Endothelial cell of umbilical vein (primary cell): ENCODE results near the gene CXADR. TPM values are rescaled to one million over a fixed set of nuclear protein-coding genes. Genes with fewer than 3 reads are reported as not detected.

ENCODE experiments used
- BruUV-seq: library from RNA; stranded (reverse); fragments of 400-500 nt; replicated peaks from 2 replicates; lab custom pipeline; 2021; lab: Mats Ljungman, UMichigan
- CTCF ChIA-PET: fragments of 300-600, 350-600 bp; sonication (Branson Sonifier 250); formaldehyde crosslinking; loops from one replicate; lab custom pipeline; 2021; ENCODE audit warnings: antibody characterized with exemption, inconsistent platforms; lab: Charles Lee
- POLR2A ChIA-PET: fragments of 300-600, 350-600 bp; sonication (Branson Sonifier 250); formaldehyde crosslinking; loops from one replicate; lab custom pipeline; 2021; ENCODE audit warnings: antibody characterized with exemption, inconsistent platforms; lab: Charles Lee
- DNase-seq: peaks from one replicate; pipeline ENCODE4 v3.0.0-alpha.2; 2011; ENCODE audit warnings: low read depth, low spot score
- FAIRE-seq: peaks from 2 replicates; lab custom pipeline; 2011; peaks lifted over from hg19 to GRCh38; lab: Jason Lieb, UNC
- H2AFZ ChIP-seq: 2 replicates; pipeline ENCODE4 v1.6.0; 2012; ENCODE audit warnings: low read depth, low read length, control low read depth, inconsistent platforms
- H3K27ac ChIP-seq: 2 replicates; pipeline ENCODE4 v1.5.1; 2011; ENCODE audit warnings: low read depth, mild to moderate bottlenecking, control low read depth, low read length, moderate library complexity; ENCODE audit not compliant: insufficient read depth
- H3K27me3 ChIP-seq, 2 experiments: 2 replicates each; pipeline versions ENCODE4 v1.6.0 to v1.6.1; 2011; ENCODE audit warnings: low read length in 2 of 2, mixed read lengths in 1 of 2; ENCODE audit not compliant: control insufficient read depth in 2 of 2, insufficient read depth in 2 of 2
- H3K36me3 ChIP-seq, 2 experiments: 2 replicates in 1 of 2; 3 replicates in 1 of 2; pipeline ENCODE4 v1.5.1; 2011; ENCODE audit warnings: low read length in 2 of 2, mild to moderate bottlenecking in 1 of 2, moderate library complexity in 1 of 2; ENCODE audit not compliant: control insufficient read depth in 2 of 2, insufficient read depth in 2 of 2; ENCODE audit errors: extremely low read depth in 1 of 2
- H3K4me1 ChIP-seq: 3 replicates; pipeline ENCODE4 v1.5.1; 2011; ENCODE audit warnings: mild to moderate bottlenecking, low read length; ENCODE audit not compliant: control insufficient read depth, insufficient read depth; ENCODE audit errors: extremely low read depth
- H3K4me2 ChIP-seq: 2 replicates; pipeline ENCODE4 v1.6.1; 2011; ENCODE audit warnings: low read length, control low read depth, mixed read lengths; ENCODE audit not compliant: insufficient read depth
- H3K4me3 ChIP-seq, 3 experiments: fragments of 200-600 bp in 1 of 3; sonication (generic), shearing (Covaris generic) in 1 of 3; replicated peaks in 1 of 3; 2 replicates each; pipeline ENCODE4 v1.5.1; 2011 to 2016; ENCODE audit warnings: control low read depth in 3 of 3, low read length in 3 of 3, mild to moderate bottlenecking in 2 of 3, inconsistent platforms in 1 of 3, low read depth in 1 of 3, moderate library complexity in 1 of 3; ENCODE audit not compliant: insufficient read depth in 1 of 3
- H3K79me2 ChIP-seq: 2 replicates; pipeline ENCODE4 v1.6.0; 2012; ENCODE audit warnings: low read length, inconsistent platforms; ENCODE audit not compliant: control insufficient read depth, insufficient read depth
- H3K9ac ChIP-seq: replicated peaks from 2 replicates; pipeline ENCODE3; 2011; ENCODE audit warnings: low read length, control low read depth; ENCODE audit not compliant: insufficient read depth; ENCODE audit errors: extremely low read depth
- H3K9me1 ChIP-seq: replicated peaks from 3 replicates; pipeline ENCODE4 v1.6.0; 2011; ENCODE audit warnings: mild to moderate bottlenecking, low read length; ENCODE audit not compliant: control insufficient read depth, insufficient read depth; ENCODE audit errors: extremely low read depth
- H3K9me3 ChIP-seq: replicated peaks from 2 replicates; pipeline ENCODE4 v1.5.1; 2012; ENCODE audit warnings: low read length, inconsistent platforms; ENCODE audit not compliant: control insufficient read depth, insufficient read depth
- H4K20me1 ChIP-seq: replicated peaks from 2 replicates; pipeline ENCODE3; 2011; ENCODE audit warnings: mild to moderate bottlenecking, low read length; ENCODE audit not compliant: control insufficient read depth, insufficient read depth; ENCODE audit errors: extremely low read depth
- CTCF ChIP-seq, 2 donors: IDR thresholded peaks; 1 replicate in 1 of 2; 2 replicates in 1 of 2; pipeline ENCODE4 v1.5.1; 2011; ENCODE audit warnings: low read length in 2 of 2, mild to moderate bottlenecking in 2 of 2, moderate library complexity in 2 of 2, control low read depth in 1 of 2, inconsistent platforms in 1 of 2, low read depth in 1 of 2; ENCODE audit not compliant: insufficient read depth in 1 of 2; ENCODE audit errors: extremely low read depth in 1 of 2
- EZH2 ChIP-seq: IDR thresholded peaks from 2 replicates; pipeline ENCODE4 v1.6.1; 2012; ENCODE audit warnings: borderline replicate concordance, low read depth, mild to moderate bottlenecking, moderate library complexity, low read length, inconsistent platforms; ENCODE audit not compliant: severe bottlenecking
- FOS ChIP-seq: IDR thresholded peaks from 2 replicates; pipeline ENCODE4 v1.6.1; 2011; ENCODE audit warnings: mild to moderate bottlenecking, low read length, moderate library complexity, borderline replicate concordance; ENCODE audit not compliant: insufficient read depth
- GATA2 ChIP-seq: IDR thresholded peaks from 2 replicates; pipeline ENCODE4 v1.7.0; 2011; ENCODE audit warnings: low read depth, mild to moderate bottlenecking, moderate library complexity, mixed read lengths, low read length; ENCODE audit not compliant: insufficient read length, insufficient read depth
- JUN ChIP-seq: IDR thresholded peaks from 2 replicates; pipeline ENCODE4 v1.6.1; 2011; ENCODE audit warnings: borderline replicate concordance, low read depth; ENCODE audit not compliant: insufficient read length, insufficient read depth
- MAX ChIP-seq: IDR thresholded peaks from 2 replicates; pipeline ENCODE4 v1.6.1; 2011; ENCODE audit not compliant: insufficient read depth, insufficient read length
- MYC ChIP-seq: IDR thresholded peaks from one replicate; pipeline ENCODE4 v1.6.1; 2011; ENCODE audit warnings: mild to moderate bottlenecking, low read depth, low read length
- POLR2A ChIP-seq: IDR thresholded peaks from 2 replicates; pipeline ENCODE4 v1.6.1; 2012; ENCODE audit warnings: low read depth, mild to moderate bottlenecking, control low read depth, low read length
- POLR2AphosphoS5 ChIP-seq: IDR thresholded peaks from 2 replicates; pipeline ENCODE4 v1.6.1; 2012; ENCODE audit warnings: low read depth, mild to moderate bottlenecking, control low read depth, low read length, moderate library complexity; ENCODE audit not compliant: insufficient read depth
- dilution Hi-C: fragments of 300-500 bp; cut with MboI; formaldehyde crosslinking; loops from one replicate; pipeline ENCODE4 v1.15.0; 2019; ENCODE audit warnings: low sequenced_read_pairs; ENCODE audit not compliant: extremely low pct_ligation_motif_present
- intact Hi-C: fragments of 100-400 bp; cut with micrococcal nuclease; formaldehyde crosslinking; loops from one replicate; pipeline ENCODE4 v1.10.0; 2022
- polyA plus RNA-seq, 4 experiments: library from polyadenylated mRNA; depleted of rRNA in 3 of 4; stranded (reverse) in 3 of 4; unstranded in 1 of 4; fragments of >200 nt; gene quantifications; 2 replicates each; pipeline versions ENCODE4 v1.2.1 to v1.2.3, GENCODE V29; 2011 to 2012; ENCODE audit warnings: missing spikeins in 1 of 4
- total RNA-seq: library from RNA; stranded (reverse); gene quantifications from 2 replicates; pipeline ENCODE4 v1.2.3, GENCODE V29; 2021

CXADR gene
- total and polyA plus RNA-seq, 2 donors (not counting 3 experiments of a cell fraction or from before 2014, with no cell fraction given) = 3.2 to 12.2 TPM

- ChIA-PET CTCF (interaction anchor here (0.9 to 3.0 kb wide), 3 partner anchors 24 to 81 kb away, joined by 3 to 13 read pairs (median 3); no protein-coding TSS in a partner anchor), POLR2A (no interaction called here)
- H3K27ac ChIP-seq = no peak overlapping the region
- H3K9ac ChIP-seq = no peak overlapping the region
- no peak overlapping the region for H3K4me3 ChIP-seq
- BruUV-seq = no TSS peak
- no peaks in the 10 kb centered on the region for H3K79me2 ChIP-seq
- intact Hi-C loops (no loop called here), dilution Hi-C loops (no loop called here)
- no peak overlapping the region for H2AFZ ChIP-seq
- no peak overlapping the region for H3K4me2 ChIP-seq
- no peaks in the 10 kb centered on the region for H4K20me1 ChIP-seq
- FAIRE-seq = peak; percentile 26
- no peaks in the 10 kb centered on the region for H3K9me1 ChIP-seq
- H3K9me3 ChIP-seq = no peaks in the 10 kb centered on the region
- H3K4me1 ChIP-seq = peaks cover 5% of the 10 kb centered on the region
- no peak for DNase-seq
- no peak for TF ChIP-seq JUN
- TF ChIP-seq FOS = no peak
- no peak for TF ChIP-seq MAX
- no peak for TF ChIP-seq EZH2
- TF ChIP-seq CTCF (IDR thresholded peaks at IDR 0.05; ENCODE audit: extremely low read depth in 1 of 2, insufficient read depth in 1 of 2, low read depth in 1 of 2, low read length in 2 of 2) = no peak
- no peak for TF ChIP-seq POLR2AphosphoS5
- no peak for TF ChIP-seq GATA2
- no peak for TF ChIP-seq MYC
- no peak for TF ChIP-seq POLR2A
- no peaks in the 10 kb centered on the region for H3K27me3 ChIP-seq
- H3K36me3 ChIP-seq = no peaks in the 10 kb centered on the region
These were observed 45.0 kb upstream of the CXADR start for GRCh38 chr21:17467829-17468228.
